ENCODE measurements around the gene RCL1.

The RCL1 gene

DNA sequence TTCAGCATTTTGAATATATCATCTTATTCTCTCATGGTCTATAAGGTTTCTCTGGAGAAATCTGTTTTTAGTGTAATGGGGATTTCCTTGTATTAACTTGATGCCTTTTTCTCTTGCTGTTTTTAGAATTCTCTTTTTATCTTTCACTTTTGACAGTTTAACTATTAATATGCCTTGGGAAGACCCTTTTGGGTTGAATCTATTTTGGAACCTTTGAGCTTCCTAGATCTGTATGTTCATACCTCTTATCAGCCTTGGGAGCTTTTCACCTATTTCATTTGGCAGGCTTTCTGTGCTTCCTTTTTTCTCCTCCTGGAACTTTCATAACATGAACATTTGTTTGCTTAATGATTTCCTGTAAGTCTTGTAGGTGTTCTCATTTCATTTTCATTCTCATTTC lies 22.2 kb downstream of the RCL1 start:
- no peak for DNase-seq

GRCh38 chr9:4815381-4815956 lies 22.7 kb downstream of the RCL1 start:
- no peak for DNase-seq

DNA sequence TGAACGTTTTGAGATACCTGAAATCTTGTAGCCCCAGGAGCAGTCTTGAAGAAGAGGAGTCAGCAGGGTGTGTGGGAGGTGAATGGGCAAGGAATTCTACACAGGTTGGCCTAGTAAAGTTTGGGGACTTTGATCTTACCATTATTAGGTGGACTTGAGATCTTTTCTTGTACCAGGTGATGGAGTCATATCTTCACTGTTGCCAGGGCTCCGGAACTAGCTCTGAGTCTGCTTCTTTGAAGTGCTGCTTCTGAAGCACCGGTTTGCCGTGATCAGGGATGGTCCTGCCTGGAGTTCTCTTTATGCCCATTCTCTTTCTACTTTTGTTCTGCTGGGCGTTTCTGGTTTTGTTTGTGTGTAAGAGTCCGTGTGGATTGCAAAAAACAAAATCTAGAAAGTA lies 27.4 kb downstream of the RCL1 start:
- no peak for DNase-seq

- DNase-seq = no peak
Measured at GRCh38 chr9:4821133-4821532, 28.4 kb downstream of the RCL1 start.

GRCh38 chr9:4822057-4822456 lies 29.3 kb downstream of the RCL1 start:
- no peak for DNase-seq

DNA sequence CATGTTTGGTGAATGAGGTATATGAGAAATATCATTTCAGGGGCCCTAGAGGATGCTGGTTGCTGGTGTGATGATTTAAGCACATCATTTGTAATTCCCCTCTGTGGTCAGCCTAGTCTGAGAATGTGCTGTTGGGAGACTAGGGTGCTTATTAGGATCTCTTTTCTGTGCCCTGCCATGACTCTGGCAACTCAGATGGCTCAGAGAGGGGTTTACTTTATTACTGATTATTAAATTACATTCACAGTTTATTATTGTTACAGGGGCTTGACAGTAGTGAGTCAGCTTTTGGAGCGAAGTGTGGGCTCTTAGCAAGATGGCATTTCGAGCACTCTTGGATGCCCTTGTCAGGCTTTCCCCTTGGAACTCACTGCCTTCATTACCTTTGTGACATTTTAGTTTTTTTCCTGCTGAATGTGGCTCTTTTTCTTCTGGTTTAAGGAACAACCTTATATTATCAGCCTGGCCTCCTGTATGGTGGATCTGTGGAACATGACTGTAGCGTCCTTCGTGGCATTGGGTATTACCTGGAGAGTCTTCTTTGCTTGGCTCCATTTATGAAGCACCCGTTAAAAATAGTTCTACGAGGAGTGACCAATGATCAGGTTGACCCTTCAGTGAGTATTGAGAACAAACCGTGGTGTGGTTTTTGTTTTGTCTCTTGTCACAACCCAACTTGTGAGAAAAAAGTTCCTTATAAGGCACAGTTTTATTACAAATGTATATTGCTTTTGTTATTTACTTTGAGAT lies 33.8 kb downstream of the RCL1 start:
- DNase-seq = no peak

DNA sequence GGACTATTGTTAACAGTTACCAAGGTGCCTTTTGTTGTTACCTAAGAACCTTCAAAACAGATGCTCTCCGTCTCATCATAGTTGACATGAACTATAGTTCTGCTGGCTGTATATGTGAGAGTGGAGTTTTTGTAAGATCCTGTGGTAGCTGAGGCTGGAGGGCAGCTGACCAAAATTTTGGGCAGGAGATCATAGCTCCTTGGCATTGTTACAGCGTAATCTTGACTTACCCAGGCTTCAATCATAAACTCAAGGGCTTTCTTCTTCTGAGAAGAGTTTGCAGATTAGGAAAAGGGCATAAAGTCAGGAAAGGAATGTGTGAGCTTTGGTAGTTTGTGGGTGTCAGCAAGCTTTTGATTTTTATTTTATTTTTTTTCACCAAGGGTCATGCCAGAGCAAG lies 34.5 kb downstream of the RCL1 start:
- no peak for DNase-seq

- no peak for DNase-seq
Measured at GRCh38 chr9:4828761-4829160, 36.0 kb downstream of the RCL1 start.

DNA sequence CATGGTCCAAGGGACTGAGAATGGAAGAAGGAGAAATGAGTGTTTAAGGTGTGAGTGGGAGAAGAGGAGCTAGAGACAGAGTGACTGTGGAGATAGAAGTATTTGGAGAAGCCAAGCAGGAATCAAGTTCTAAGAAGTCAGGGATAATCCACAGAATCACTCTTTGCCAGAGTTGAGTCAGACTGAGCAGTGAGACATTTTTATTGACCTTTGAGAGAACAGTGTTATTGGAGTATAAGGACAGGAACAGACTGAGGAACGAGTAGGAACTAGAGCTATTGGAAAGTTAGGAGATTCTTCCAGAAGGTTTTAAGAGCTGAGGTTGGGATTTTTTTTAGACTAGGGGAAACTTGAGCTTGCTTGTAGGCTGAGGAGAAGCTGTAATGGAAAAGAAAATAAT lies 37.2 kb downstream of the RCL1 start:
- DNase-seq = no peak

GRCh38 chr9:4830699-4831098 lies 38.0 kb downstream of the RCL1 start:
- DNase-seq = no peak

DNA sequence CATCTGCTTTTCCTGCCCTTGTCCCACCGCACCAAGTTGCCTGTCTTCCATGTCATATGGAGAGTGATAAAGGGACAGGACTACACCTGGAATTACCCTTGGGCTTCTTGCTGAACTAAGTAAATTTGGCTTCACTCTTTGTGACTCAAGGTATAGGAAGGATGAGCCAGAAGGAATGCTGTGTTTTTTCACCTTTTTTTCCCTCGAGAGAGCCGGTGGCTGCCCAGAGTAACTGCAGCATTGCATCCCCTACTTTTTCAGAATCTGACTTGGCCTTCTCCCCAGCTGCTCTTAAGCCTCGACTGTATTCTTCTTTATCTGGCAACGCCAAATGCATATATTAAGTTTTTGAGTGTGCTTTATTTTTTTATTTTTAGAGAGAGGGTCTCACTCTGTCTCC lies 38.4 kb downstream of the RCL1 start:
- DNase-seq = no peak

- no peak for DNase-seq
Measured at GRCh38 chr9:4831944-4832343, 39.2 kb downstream of the RCL1 start.

DNA sequence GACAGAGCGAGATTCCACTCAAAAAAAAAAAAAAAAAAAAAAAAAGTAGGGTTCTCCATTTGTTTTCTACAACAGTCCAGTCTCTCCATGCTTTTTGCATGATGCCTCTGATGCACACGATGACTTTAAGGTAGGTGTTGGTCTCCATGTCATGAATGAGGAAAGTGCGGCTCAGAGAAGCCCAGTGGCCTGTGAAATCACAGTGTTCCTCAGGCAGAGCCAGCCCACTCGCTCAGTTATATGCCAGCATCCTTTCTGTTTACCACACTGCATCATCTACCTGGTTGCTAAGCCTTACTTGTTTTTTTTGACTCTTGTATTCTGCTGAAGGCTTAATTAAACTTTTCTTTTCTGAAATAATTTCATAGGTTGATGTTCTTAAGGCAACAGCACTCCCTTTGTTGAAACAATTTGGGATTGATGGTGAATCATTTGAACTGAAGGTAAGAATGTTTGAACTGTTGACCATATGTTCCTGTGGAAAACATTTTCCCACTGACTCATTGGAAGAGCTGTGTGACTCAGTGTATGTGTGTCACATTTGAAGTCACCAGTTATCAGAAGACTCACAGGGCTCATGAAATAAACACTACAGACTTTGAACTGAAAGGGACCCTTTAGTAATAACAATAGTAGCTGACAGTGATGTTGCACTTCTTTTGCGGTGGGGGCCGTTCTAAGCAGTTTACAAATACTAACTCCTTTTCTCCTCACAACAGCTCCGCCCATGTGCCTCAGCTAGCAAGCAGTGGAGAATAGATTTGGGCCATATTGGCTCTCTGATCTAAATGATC lies 40.2 kb downstream of the RCL1 start:
- no peak for DNase-seq

- no peak for DNase-seq
Measured at GRCh38 chr9:4833781-4834560, 41.2 kb downstream of the RCL1 start.

DNA sequence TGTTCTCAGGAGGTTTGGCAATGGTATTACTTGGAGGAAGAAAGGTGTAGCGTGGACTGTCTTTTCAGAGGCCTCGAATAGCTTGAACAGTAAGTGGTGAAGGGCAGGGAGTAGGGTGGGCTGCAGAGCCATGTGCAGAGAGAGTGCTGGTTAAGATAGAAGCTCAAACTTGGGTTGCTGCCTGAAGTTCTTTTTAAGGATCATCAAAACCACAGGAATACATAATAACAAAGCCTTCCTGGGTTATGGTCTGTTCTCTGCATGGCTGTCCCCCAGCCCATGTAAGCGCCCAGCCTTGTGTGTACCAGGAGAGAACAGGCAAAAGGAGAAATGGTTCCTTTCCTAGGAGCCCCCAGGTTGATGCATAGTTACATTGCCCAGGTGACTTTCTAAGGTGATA lies 43.9 kb downstream of the RCL1 start:
- DNase-seq = no peak

- DNase-seq = peak; percentile 48
Measured at GRCh38 chr9:4837261-4838188, 44.8 kb downstream of the RCL1 start.

- no peak for DNase-seq
Measured at GRCh38 chr9:4838189-4838546, 45.4 kb downstream of the RCL1 start.

DNA sequence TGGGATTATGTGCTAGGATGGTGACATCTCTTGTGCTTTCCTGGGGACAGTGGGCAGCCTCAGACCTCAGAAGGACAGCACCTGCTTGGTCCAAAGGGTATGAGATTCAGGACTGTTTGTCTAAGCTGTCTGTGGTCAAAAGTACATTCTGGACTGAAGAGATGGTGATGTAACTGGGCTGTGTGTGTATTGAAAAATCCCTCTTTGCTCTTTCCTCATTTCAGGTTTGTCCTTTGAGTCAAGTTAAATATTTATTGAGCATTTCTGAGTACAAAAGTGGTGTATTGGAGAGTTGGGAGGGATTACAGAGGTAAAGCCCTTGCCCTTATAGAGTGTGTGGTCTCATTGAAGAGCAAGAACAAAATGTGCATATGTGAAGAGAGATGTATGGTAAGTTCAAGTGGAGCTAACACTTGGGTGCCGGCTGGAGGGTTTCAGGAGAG lies 46.7 kb downstream of the RCL1 start:
- DNase-seq = no peak

GRCh38 chr9:4840018-4840417 lies 47.3 kb downstream of the RCL1 start:
- no peak for DNase-seq

GRCh38 chr9:4842213-4842612 lies 49.5 kb downstream of the RCL1 start:
- DNase-seq = no peak

DNA sequence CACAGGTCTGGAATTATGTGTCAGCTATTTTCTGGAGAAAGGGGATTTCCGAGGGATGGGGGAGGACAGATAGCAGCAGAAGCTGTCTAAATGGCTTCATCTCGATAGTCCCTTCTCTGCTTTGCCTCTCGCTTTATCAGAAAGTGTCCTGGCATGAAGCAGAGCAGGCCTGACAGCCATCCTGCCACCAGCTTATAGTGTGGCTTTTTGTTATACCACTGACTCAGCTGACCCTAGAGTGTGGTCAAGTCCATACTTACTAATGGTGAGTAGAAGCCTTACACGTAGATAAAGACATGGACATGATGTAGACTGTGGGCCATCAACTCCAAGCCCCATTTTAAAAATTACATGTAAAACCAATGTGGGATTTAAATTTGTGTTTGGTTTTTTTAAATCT lies 50.0 kb downstream of the RCL1 start:
- no peak for DNase-seq

Data from left hindlimb (tissue), 1 donor.